DOHH2 (cell line): Measurements from ENCODE around the gene ELF5.

Experiments used
- EZH2phosphoT487 ChIP-seq: fragments of 200-600 bp; sonication (generic); IDR thresholded peaks from 2 replicates; pipeline ENCODE4 v1.6.1; 2017; ENCODE audit warnings: borderline replicate concordance, mild to moderate bottlenecking, antibody characterized with exemption, low read length, moderate library complexity, mixed read lengths
- TF ChIP-seq, protein P1 (sequence below): fragments of 200-600 bp; sonication (generic); IDR thresholded peaks from one replicate; pipeline ENCODE4 v1.5.1; 2014; ENCODE audit warnings: antibody characterized with exemption, mild to moderate bottlenecking, low read depth, low read length; ENCODE audit not compliant: poor library complexity, severe bottlenecking

DNA sequence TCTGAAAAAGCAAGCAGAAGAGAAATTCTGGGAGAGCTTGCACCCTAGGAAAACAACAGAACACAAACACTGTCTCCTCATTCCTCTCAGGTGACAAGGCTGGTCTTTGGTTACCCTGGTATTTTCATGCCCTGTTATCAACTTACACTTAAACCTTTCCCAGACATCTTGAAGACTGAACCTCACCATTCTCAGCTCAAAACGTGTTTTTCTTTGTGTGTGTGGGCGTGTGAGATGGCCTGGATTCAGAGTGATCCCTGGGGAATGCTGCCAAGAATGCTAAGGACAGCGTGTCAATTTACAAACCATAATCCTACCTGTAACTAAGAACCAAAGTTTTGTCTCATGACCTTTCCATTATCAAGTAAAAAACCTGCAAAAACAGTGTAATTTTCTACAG, 33.3 kb downstream of the ELF5 start:
- TF ChIP-seq, protein P1, sequence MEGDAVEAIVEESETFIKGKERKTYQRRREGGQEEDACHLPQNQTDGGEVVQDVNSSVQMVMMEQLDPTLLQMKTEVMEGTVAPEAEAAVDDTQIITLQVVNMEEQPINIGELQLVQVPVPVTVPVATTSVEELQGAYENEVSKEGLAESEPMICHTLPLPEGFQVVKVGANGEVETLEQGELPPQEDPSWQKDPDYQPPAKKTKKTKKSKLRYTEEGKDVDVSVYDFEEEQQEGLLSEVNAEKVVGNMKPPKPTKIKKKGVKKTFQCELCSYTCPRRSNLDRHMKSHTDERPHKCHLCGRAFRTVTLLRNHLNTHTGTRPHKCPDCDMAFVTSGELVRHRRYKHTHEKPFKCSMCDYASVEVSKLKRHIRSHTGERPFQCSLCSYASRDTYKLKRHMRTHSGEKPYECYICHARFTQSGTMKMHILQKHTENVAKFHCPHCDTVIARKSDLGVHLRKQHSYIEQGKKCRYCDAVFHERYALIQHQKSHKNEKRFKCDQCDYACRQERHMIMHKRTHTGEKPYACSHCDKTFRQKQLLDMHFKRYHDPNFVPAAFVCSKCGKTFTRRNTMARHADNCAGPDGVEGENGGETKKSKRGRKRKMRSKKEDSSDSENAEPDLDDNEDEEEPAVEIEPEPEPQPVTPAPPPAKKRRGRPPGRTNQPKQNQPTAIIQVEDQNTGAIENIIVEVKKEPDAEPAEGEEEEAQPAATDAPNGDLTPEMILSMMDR: no peak
- TF ChIP-seq EZH2phosphoT487: no peak
